HG03139 (cell line): ENCODE data around the gene PKD1.
"Not testable (repeated sequence)": the region's sequence is repeated elsewhere in the genome, so short reads cannot be mapped to it uniquely, and the experiment has no call there.

ENCODE experiments used
- ATAC-seq: cut with Tn5 transposase; IDR thresholded peaks from one replicate; pipeline ENCODE4 v1.9.1; 2021; ENCODE audit not compliant: unreplicated experiment

Gene PKD1

GRCh38 chr16:2135770-2136490, at the start of gene PKD1:
PKD1 (minus strand) TSS chr16:2135898; CDS start chr16:2135689, 209 bp downstream.
- ATAC-seq, result not testable (repeated sequence)

GRCh38 chr16:2184962-2185361, 49.3 kb upstream of the PKD1 start:
- no peak for ATAC-seq

- ATAC-seq, result no peak
Measured at GRCh38 chr16:2184346-2184745, 48.6 kb upstream of the PKD1 start.

- ATAC-seq, result no peak
Measured at GRCh38 chr16:2183671-2184070, 48.0 kb upstream of the PKD1 start.

- ATAC-seq, result no peak
Measured at GRCh38 chr16:2181952-2182351, 46.3 kb upstream of the PKD1 start.

- no peak for ATAC-seq
Measured at GRCh38 chr16:2180962-2181923, 45.5 kb upstream of the PKD1 start.

GRCh38 chr16:2180461-2180860, 44.8 kb upstream of the PKD1 start:
- ATAC-seq, result no peak

GRCh38 chr16:2179576-2179975, 43.9 kb upstream of the PKD1 start:
- ATAC-seq, result no peak

- no peak for ATAC-seq
Measured at GRCh38 chr16:2179107-2179501, 43.4 kb upstream of the PKD1 start.

GRCh38 chr16:2178321-2179106, 42.8 kb upstream of the PKD1 start:
- ATAC-seq, result no peak

GRCh38 chr16:2177561-2177960, 41.9 kb upstream of the PKD1 start:
- no peak for ATAC-seq

- ATAC-seq, result no peak
Measured at GRCh38 chr16:2177101-2177500, 41.4 kb upstream of the PKD1 start.

GRCh38 chr16:2176047-2176446, 40.3 kb upstream of the PKD1 start:
- ATAC-seq, result no peak

- no peak for ATAC-seq
Measured at GRCh38 chr16:2175454-2175853, 39.8 kb upstream of the PKD1 start.

GRCh38 chr16:2174396-2175131, 38.9 kb upstream of the PKD1 start:
- no peak for ATAC-seq

- ATAC-seq, result no peak
Measured at GRCh38 chr16:2173916-2174315, 38.2 kb upstream of the PKD1 start.

GRCh38 chr16:2173366-2173765, 37.7 kb upstream of the PKD1 start:
- no peak for ATAC-seq

GRCh38 chr16:2172688-2173335, 37.1 kb upstream of the PKD1 start:
- no peak for ATAC-seq

GRCh38 chr16:2171601-2172178, 36.0 kb upstream of the PKD1 start:
- ATAC-seq, result no peak
